Type B pancreatic cell (in vitro differentiated cells): ENCODE results near the gene CACNA1B. TPM values are rescaled to one million over a fixed set of nuclear protein-coding genes. Genes with fewer than 3 reads are reported as not detected.

ENCODE experiments used
- DNase-seq: peaks from one replicate; pipeline ENCODE4 v3.0.0; 2021; ENCODE audit warnings: mixed read lengths; ENCODE audit not compliant: unreplicated experiment; ENCODE audit errors: extremely low spot score
- H3K27ac Mint-ChIP-seq: 2 replicates; pipeline ENCODE4 v1.8.0; 2021; ENCODE audit warnings: mild to moderate bottlenecking, mixed read lengths
- H3K27me3 Mint-ChIP-seq: 2 replicates; pipeline ENCODE4 v1.8.0; 2021; ENCODE audit warnings: mixed read lengths
- H3K36me3 Mint-ChIP-seq: 2 replicates; pipeline ENCODE4 v1.8.0; 2021; ENCODE audit warnings: mixed read lengths
- H3K4me1 Mint-ChIP-seq: one replicate; pipeline ENCODE4 v1.8.0; 2021; ENCODE audit warnings: mixed read lengths; ENCODE audit not compliant: unreplicated experiment
- H3K4me3 Mint-ChIP-seq: 2 replicates; pipeline ENCODE4 v1.8.0; 2021; ENCODE audit warnings: mild to moderate bottlenecking, mixed read lengths
- H3K9me3 Mint-ChIP-seq: 2 replicates; pipeline ENCODE4 v1.8.0; 2021; ENCODE audit warnings: mixed read lengths
- CTCF ChIP-seq: fragments of 200-600 bp; sonication (generic); conservative IDR thresholded peaks from 2 replicates; pipeline ENCODE4 v1.5.0; 2021; ENCODE audit warnings: antibody characterized with exemption, mild to moderate bottlenecking
- total RNA-seq: library from RNA; stranded (reverse); gene quantifications from 2 replicates; pipeline ENCODE4 v1.2.1, GENCODE V29; 2021; ENCODE audit warnings: low replicate concordance

CACNA1B gene
- total RNA-seq, 1 donor from 2014 or later, result 2.4 TPM

GRCh38 chr9:137970098-137970497 lies 92.5 kb downstream of the CACNA1B start:
- Mint-ChIP-seq H3K9me3 (no peaks in the 10 kb centered on the region), H3K27me3 (no peaks in the 10 kb centered on the region), H3K4me3 (no peak overlapping the region), H3K27ac (no peak overlapping the region), H3K4me1 (peaks cover 8% of the 10 kb centered on the region), H3K36me3 (no peaks in the 10 kb centered on the region)
- TF ChIP-seq CTCF, result no peak
- no peak for DNase-seq

GRCh38 chr9:137970686-137971476 lies 93.3 kb downstream of the CACNA1B start:
- no peaks in the 10 kb centered on the region for H3K9me3 Mint-ChIP-seq
- no peaks in the 10 kb centered on the region for H3K27me3 Mint-ChIP-seq
- DNase-seq, result peak; percentile 62
- no peak for TF ChIP-seq CTCF
- H3K4me1 Mint-ChIP-seq, result peaks cover 8% of the 10 kb centered on the region
- no peak overlapping the region for H3K4me3 Mint-ChIP-seq
- no peaks in the 10 kb centered on the region for H3K36me3 Mint-ChIP-seq
- H3K27ac Mint-ChIP-seq, result no peak overlapping the region

DNA sequence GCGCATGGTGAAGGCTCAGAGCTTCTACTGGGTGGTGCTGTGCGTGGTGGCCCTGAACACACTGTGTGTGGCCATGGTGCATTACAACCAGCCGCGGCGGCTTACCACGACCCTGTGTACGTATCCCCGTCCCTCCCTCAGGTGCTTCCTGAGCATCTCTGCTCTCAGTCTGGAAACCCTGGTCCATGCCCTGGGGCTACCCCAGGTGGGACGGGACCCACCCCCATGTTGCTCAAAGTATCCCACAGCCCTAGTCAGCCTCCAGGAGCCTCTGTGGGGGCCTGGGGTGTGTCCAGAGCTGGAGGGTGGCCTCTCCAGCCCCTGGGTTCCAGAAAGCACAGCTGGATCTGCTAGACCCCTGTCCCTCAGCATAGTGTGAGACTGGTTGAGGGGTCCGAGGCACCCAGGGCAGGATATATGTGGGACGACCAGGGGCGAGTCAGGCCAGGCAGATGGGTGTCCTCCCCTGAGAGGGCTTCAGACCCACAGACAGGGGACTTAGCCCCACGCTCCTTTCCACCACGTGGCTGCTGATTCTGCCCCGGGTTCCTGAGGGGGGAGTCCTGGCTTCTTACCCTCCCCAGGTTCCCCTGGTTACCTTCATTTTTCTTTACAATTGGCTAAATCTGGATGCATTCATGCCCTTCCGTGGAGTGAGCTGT lies 94.0 kb downstream of the CACNA1B start:
- no peak overlapping the region for H3K27ac Mint-ChIP-seq
- DNase-seq, result peak; percentile 63
- H3K36me3 Mint-ChIP-seq, result no peaks in the 10 kb centered on the region
- H3K4me1 Mint-ChIP-seq, result peaks cover 8% of the 10 kb centered on the region
- no peaks in the 10 kb centered on the region for H3K9me3 Mint-ChIP-seq
- no peak overlapping the region for H3K4me3 Mint-ChIP-seq
- H3K27me3 Mint-ChIP-seq, result no peaks in the 10 kb centered on the region
- no peak for TF ChIP-seq CTCF

GRCh38 chr9:137972355-137972987 lies 94.9 kb downstream of the CACNA1B start:
- H3K4me1 Mint-ChIP-seq, result peaks cover 8% of the 10 kb centered on the region
- TF ChIP-seq CTCF, result no peak
- peak; percentile 62 for DNase-seq
- no peaks in the 10 kb centered on the region for H3K9me3 Mint-ChIP-seq
- no peak overlapping the region for H3K27ac Mint-ChIP-seq
- no peaks in the 10 kb centered on the region for H3K27me3 Mint-ChIP-seq
- H3K4me3 Mint-ChIP-seq, result no peak overlapping the region
- no peaks in the 10 kb centered on the region for H3K36me3 Mint-ChIP-seq

GRCh38 chr9:137972988-137973470 lies 95.4 kb downstream of the CACNA1B start:
- Mint-ChIP-seq H3K4me3 (no peak overlapping the region), H3K4me1 (peaks cover 8% of the 10 kb centered on the region), H3K36me3 (no peaks in the 10 kb centered on the region), H3K27ac (no peak overlapping the region), H3K9me3 (no peaks in the 10 kb centered on the region), H3K27me3 (no peaks in the 10 kb centered on the region)
- TF ChIP-seq CTCF, result no peak
- peak; percentile 58 for DNase-seq
